MM.1S (cell line): Measurements from ENCODE around the gene CYTH1.

ENCODE experiments used
- DNase-seq: peaks from one replicate; pipeline ENCODE4 v3.0.0-alpha.2; 2015
- H2AFZ ChIP-seq: fragments of 300-600 bp; sonication (generic); 2 replicates; pipeline ENCODE4 v1.6.0; 2016; ENCODE audit warnings: antibody characterized with exemption, low read length
- H3F3A ChIP-seq: fragments of 300-600 bp; sonication (generic); 2 replicates; pipeline ENCODE4 v1.6.1; 2016; ENCODE audit warnings: mild to moderate bottlenecking, antibody characterized with exemption, low read length, moderate library complexity, mixed read lengths; ENCODE audit not compliant: insufficient read depth
- H3K27ac ChIP-seq: fragments of 300-600 bp; sonication (generic); 2 replicates; pipeline ENCODE4 v1.5.1; 2016; ENCODE audit warnings: mild to moderate bottlenecking, low read length
- H3K27me3 ChIP-seq: fragments of 300-600 bp; sonication (generic); replicated peaks from 2 replicates; pipeline ENCODE4 v1.6.0; 2016; ENCODE audit warnings: low read length; ENCODE audit not compliant: insufficient read depth
- H3K36me3 ChIP-seq: fragments of 300-600 bp; sonication (generic); replicated peaks from 2 replicates; pipeline ENCODE4 v1.6.1; 2016; ENCODE audit warnings: mild to moderate bottlenecking, low read length, mixed read lengths; ENCODE audit not compliant: insufficient read depth
- H3K4me1 ChIP-seq: fragments of 300-600 bp; sonication (generic); 2 replicates; pipeline ENCODE4 v1.6.1; 2016; ENCODE audit warnings: low read length, mixed read lengths
- H3K4me2 ChIP-seq: fragments of 300-600 bp; sonication (generic); 2 replicates; pipeline ENCODE4 v1.6.0; 2016; ENCODE audit warnings: low read depth, low read length
- H3K4me3 ChIP-seq: fragments of 300-600 bp; sonication (generic); 2 replicates; pipeline ENCODE4 v1.5.1; 2016; ENCODE audit warnings: low read length, mixed read lengths
- H3K79me2 ChIP-seq: fragments of 300-600 bp; sonication (generic); 2 replicates; pipeline ENCODE4 v1.6.1; 2016; ENCODE audit warnings: mixed run types, low read length, mixed read lengths
- H3K9ac ChIP-seq: fragments of 300-600 bp; sonication (generic); 2 replicates; pipeline ENCODE4 v1.6.1; 2016; ENCODE audit warnings: low read length, mixed read lengths
- H3K9me2 ChIP-seq: fragments of 300-600 bp; sonication (generic); replicated peaks from 2 replicates; pipeline ENCODE4 v1.6.1; 2016; ENCODE audit warnings: mild to moderate bottlenecking, low read length, mixed read lengths; ENCODE audit not compliant: insufficient read depth
- H3K9me3 ChIP-seq: fragments of 300-600 bp; sonication (generic); replicated peaks from 2 replicates; pipeline ENCODE4 v1.6.1; 2016; ENCODE audit warnings: mild to moderate bottlenecking, low read length, mixed read lengths; ENCODE audit not compliant: insufficient read depth
- H4K20me1 ChIP-seq: fragments of 300-600 bp; sonication (generic); 2 replicates; pipeline ENCODE4 v1.6.1; 2016; ENCODE audit warnings: mild to moderate bottlenecking, low read length, moderate library complexity, mixed read lengths; ENCODE audit not compliant: insufficient read depth
- EZH2 ChIP-seq: fragments of 300-600 bp; sonication (generic); optimal IDR thresholded peaks from 2 replicates; pipeline ENCODE3; 2017; ENCODE audit warnings: low read depth, mild to moderate bottlenecking, antibody characterized with exemption, low read length, mixed read lengths
- EZH2phosphoT487 ChIP-seq: fragments of 300-600 bp; sonication (generic); IDR thresholded peaks from 2 replicates; pipeline ENCODE4 v1.6.1; 2018; ENCODE audit warnings: antibody characterized with exemption, low read length
- TF ChIP-seq, protein P1 (sequence below): fragments of 300-600 bp; sonication (generic); IDR thresholded peaks from 2 replicates; pipeline ENCODE4 v1.5.1; 2016; ENCODE audit warnings: antibody characterized with exemption, low read length, mixed read lengths

The CYTH1 gene

DNA sequence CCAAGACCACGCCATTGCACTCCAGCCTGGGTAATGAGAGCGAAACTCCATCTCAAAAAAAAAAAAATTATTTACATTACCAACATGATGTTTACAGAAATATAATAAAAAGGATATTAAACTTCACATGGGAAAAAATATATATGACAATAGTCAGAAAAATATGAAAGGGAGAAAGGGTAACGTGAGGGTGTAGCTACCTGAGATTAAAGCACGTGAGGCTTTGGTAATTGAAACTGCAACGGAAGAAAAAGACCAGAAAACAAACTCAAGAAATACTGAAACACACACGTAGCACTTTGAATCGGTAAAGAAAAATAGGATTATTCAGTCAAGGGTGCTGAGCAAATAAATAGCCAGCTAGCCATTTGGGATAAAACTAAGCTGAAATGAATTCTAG, 53.6 kb downstream of the CYTH1 start:
- peak; percentile 67 for DNase-seq
- H3K27ac ChIP-seq, result peak overlapping the region; percentile 97
- no peak for TF ChIP-seq EZH2
- TF ChIP-seq EZH2phosphoT487, result no peak
- TF ChIP-seq, protein P1, sequence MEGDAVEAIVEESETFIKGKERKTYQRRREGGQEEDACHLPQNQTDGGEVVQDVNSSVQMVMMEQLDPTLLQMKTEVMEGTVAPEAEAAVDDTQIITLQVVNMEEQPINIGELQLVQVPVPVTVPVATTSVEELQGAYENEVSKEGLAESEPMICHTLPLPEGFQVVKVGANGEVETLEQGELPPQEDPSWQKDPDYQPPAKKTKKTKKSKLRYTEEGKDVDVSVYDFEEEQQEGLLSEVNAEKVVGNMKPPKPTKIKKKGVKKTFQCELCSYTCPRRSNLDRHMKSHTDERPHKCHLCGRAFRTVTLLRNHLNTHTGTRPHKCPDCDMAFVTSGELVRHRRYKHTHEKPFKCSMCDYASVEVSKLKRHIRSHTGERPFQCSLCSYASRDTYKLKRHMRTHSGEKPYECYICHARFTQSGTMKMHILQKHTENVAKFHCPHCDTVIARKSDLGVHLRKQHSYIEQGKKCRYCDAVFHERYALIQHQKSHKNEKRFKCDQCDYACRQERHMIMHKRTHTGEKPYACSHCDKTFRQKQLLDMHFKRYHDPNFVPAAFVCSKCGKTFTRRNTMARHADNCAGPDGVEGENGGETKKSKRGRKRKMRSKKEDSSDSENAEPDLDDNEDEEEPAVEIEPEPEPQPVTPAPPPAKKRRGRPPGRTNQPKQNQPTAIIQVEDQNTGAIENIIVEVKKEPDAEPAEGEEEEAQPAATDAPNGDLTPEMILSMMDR, result no peak
- H2AFZ ChIP-seq, result no peak overlapping the region
- peak overlapping the region; percentile 99 for H3K4me2 ChIP-seq
- H3K79me2 ChIP-seq, result peaks cover 94% of the 10 kb centered on the region
- H3K27me3 ChIP-seq, result no peaks in the 10 kb centered on the region
- H3K4me1 ChIP-seq, result peaks cover 73% of the 10 kb centered on the region
- peak overlapping the region; percentile 51 for H3K4me3 ChIP-seq
- peaks cover 73% of the 10 kb centered on the region for H3F3A ChIP-seq
- no peaks in the 10 kb centered on the region for H4K20me1 ChIP-seq
- no peaks in the 10 kb centered on the region for H3K9me3 ChIP-seq
- H3K36me3 ChIP-seq, result no peaks in the 10 kb centered on the region
- peak overlapping the region; percentile 95 for H3K9ac ChIP-seq
- H3K9me2 ChIP-seq, result no peaks in the 10 kb centered on the region

DNA sequence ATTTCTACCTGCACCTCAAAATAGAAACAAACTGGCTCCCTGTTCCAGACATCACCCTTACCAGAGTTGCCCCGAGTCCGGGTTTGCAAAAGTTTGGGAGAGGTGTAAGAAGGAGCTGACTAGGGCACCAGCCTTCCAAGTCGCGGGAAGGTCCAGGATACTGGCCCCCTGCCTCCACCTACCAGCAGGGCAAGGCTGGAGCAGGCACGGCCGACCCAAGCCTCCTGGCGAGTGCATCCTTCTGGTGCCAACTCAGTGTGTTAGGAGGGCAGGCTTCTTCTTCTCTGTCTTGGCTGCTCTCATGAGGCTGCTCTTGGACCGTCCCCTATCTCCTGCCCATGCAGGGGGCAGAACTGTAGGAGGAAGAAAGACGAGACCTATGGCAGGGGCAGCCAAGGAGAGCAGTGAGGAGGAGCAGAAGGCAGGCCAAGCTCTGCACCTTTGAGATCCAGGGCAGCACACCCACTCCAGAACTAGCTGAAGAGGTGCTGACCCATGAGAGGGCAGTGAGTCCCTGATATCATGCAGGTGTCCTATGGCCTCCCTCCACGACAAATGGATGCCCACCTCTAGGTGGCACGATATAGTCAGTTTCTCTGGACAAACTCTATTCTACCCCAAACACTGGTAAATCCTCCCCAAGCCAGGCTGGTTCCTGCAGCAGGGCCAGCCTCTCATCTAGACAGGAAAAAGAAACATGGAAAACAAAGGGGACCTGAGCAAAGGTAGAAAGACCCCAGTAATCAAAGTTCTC, 54.4 kb downstream of the CYTH1 start:
- peaks cover 72% of the 10 kb centered on the region for H3K4me1 ChIP-seq
- H3K9ac ChIP-seq, result peak overlapping the region; percentile 95
- H3F3A ChIP-seq, result peaks cover 81% of the 10 kb centered on the region
- no peak for TF ChIP-seq EZH2phosphoT487
- TF ChIP-seq, protein P1, result peak; percentile 36
- peaks cover 94% of the 10 kb centered on the region for H3K79me2 ChIP-seq
- DNase-seq, result peak; percentile 25
- no peaks in the 10 kb centered on the region for H3K9me3 ChIP-seq
- peak overlapping the region; percentile 97 for H3K27ac ChIP-seq
- H4K20me1 ChIP-seq, result no peaks in the 10 kb centered on the region
- no peak overlapping the region for H2AFZ ChIP-seq
- no peaks in the 10 kb centered on the region for H3K27me3 ChIP-seq
- H3K4me2 ChIP-seq, result peak overlapping the region; percentile 99
- no peaks in the 10 kb centered on the region for H3K36me3 ChIP-seq
- no peak overlapping the region for H3K4me3 ChIP-seq
- H3K9me2 ChIP-seq, result no peaks in the 10 kb centered on the region

DNA sequence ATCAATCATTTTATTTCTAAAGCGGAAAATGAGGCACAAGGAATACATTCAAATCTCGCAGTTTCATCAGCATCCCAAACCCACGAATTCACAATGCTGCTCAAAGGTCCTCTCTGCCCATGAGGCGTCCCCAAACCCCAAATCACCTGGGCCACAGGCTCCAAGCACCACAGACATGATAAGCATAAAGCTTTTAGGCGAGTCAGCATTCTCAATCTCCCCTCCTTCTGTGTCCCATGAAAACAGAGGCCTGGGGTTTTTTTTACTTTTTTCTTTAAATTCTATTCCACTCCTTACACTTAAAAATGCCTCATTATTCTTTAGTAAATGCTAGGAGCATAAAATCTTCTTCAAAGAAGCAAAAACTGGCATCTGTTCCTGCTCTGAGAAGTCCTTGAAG, 55.0 kb downstream of the CYTH1 start:
- H3K36me3 ChIP-seq, result no peaks in the 10 kb centered on the region
- no peaks in the 10 kb centered on the region for H3K9me2 ChIP-seq
- H3K9ac ChIP-seq, result peak overlapping the region; percentile 95
- peak; percentile 43 for DNase-seq
- H4K20me1 ChIP-seq, result no peaks in the 10 kb centered on the region
- 0 out of 2 replicates have a peak overlapping the region, but pooled peaks have one; percentile 0 for H3K4me3 ChIP-seq
- H2AFZ ChIP-seq, result no peak overlapping the region
- H3K9me3 ChIP-seq, result no peaks in the 10 kb centered on the region
- H3K4me2 ChIP-seq, result peak overlapping the region; percentile 99
- peaks cover 71% of the 10 kb centered on the region for H3K4me1 ChIP-seq
- TF ChIP-seq, protein P1, result no peak
- TF ChIP-seq EZH2 (no peak), EZH2phosphoT487 (no peak)
- peak overlapping the region; percentile 97 for H3K27ac ChIP-seq
- no peaks in the 10 kb centered on the region for H3K27me3 ChIP-seq
- peaks cover 94% of the 10 kb centered on the region for H3K79me2 ChIP-seq
- peaks cover 87% of the 10 kb centered on the region for H3F3A ChIP-seq
